Trophoblast cell (in vitro differentiated cells and primary cell): ENCODE data around the gene VOPP1. TPM values are rescaled to one million over a fixed set of nuclear protein-coding genes. Genes with fewer than 3 reads are reported as not detected.
"Not testable (repeated sequence)": the region's sequence is repeated elsewhere in the genome, so short reads cannot be mapped to it uniquely, and the experiment has no call there.

ENCODE experiments used
- DNase-seq, 2 donors: peaks; one replicate each; pipeline ENCODE4 v3.0.0-alpha.2; 2016
- H2AFZ ChIP-seq: 2 replicates; pipeline ENCODE4 v1.6.1; 2013; ENCODE audit warnings: low read length, moderate library complexity, mild to moderate bottlenecking; ENCODE audit not compliant: insufficient read depth, poor library complexity
- H2AK5ac ChIP-seq: 2 replicates; pipeline ENCODE4 v1.6.1; 2013; ENCODE audit warnings: mild to moderate bottlenecking, low read length
- H2BK120ac ChIP-seq: 2 replicates; pipeline ENCODE4 v1.6.1; 2013; ENCODE audit warnings: low read length, mild to moderate bottlenecking, moderate library complexity; ENCODE audit not compliant: insufficient read depth, poor library complexity
- H2BK12ac ChIP-seq: 2 replicates; pipeline ENCODE4 v1.6.1; 2013; ENCODE audit warnings: mild to moderate bottlenecking, low read length, moderate library complexity
- H2BK5ac ChIP-seq: 2 replicates; pipeline ENCODE4 v1.6.1; 2013; ENCODE audit warnings: low read length, low read depth, moderate library complexity, mild to moderate bottlenecking; ENCODE audit not compliant: poor library complexity
- H3K14ac ChIP-seq: 2 replicates; pipeline ENCODE4 v1.6.1; 2013; ENCODE audit warnings: mild to moderate bottlenecking, low read length
- H3K18ac ChIP-seq: 2 replicates; pipeline ENCODE4 v1.6.1; 2013; ENCODE audit warnings: mild to moderate bottlenecking, low read length
- H3K23ac ChIP-seq: 2 replicates; pipeline ENCODE4 v1.6.1; 2013; ENCODE audit warnings: low read length
- H3K27ac ChIP-seq: 2 replicates; pipeline ENCODE4 v1.5.1; 2013; ENCODE audit warnings: low read depth, mild to moderate bottlenecking, inconsistent platforms, low read length, moderate library complexity
- H3K27me3 ChIP-seq: 2 replicates; pipeline ENCODE4 v1.6.1; 2013; ENCODE audit warnings: inconsistent platforms, mild to moderate bottlenecking, low read length, moderate library complexity; ENCODE audit not compliant: insufficient read depth
- H3K36me3 ChIP-seq, 2 experiments: 1 replicate in 1 of 2; 2 replicates in 1 of 2; pipeline ENCODE4 v1.6.1; 2013; ENCODE audit warnings: low read length in 2 of 2, mild to moderate bottlenecking in 2 of 2, moderate library complexity in 1 of 2; ENCODE audit not compliant: insufficient read depth in 2 of 2, control insufficient read depth in 1 of 2
- H3K4ac ChIP-seq: 2 replicates; pipeline ENCODE4 v1.6.1; 2013; ENCODE audit warnings: low read depth, mild to moderate bottlenecking, low read length, moderate library complexity
- H3K4me1 ChIP-seq, 2 experiments: 1 replicate in 1 of 2; 2 replicates in 1 of 2; pipeline ENCODE4 v1.6.1; 2013; ENCODE audit warnings: low read length in 2 of 2, mild to moderate bottlenecking in 2 of 2, moderate library complexity in 1 of 2; ENCODE audit not compliant: insufficient read depth in 2 of 2, control insufficient read depth in 1 of 2
- H3K4me2 ChIP-seq: 2 replicates; pipeline ENCODE4 v1.6.1; 2013; ENCODE audit warnings: inconsistent platforms, mild to moderate bottlenecking, low read length, moderate library complexity
- H3K4me3 ChIP-seq: 2 replicates; pipeline ENCODE4 v1.5.1; 2013; ENCODE audit warnings: mild to moderate bottlenecking, low read depth, low read length, inconsistent platforms
- H3K79me1 ChIP-seq: one replicate; pipeline ENCODE4 v1.6.1; 2013; ENCODE audit warnings: low read length
- H3K79me2 ChIP-seq: 2 replicates; pipeline ENCODE4 v1.6.1; 2013; ENCODE audit warnings: low read length, mild to moderate bottlenecking; ENCODE audit not compliant: control insufficient read depth, insufficient read depth, poor library complexity
- H3K9ac ChIP-seq: 2 replicates; pipeline ENCODE4 v1.6.1; 2013; ENCODE audit warnings: mild to moderate bottlenecking, low read length
- H3K9me3 ChIP-seq: 2 replicates; pipeline ENCODE4 v1.6.1; 2013; ENCODE audit warnings: low read depth, mild to moderate bottlenecking, control low read depth, inconsistent platforms, low read length; ENCODE audit not compliant: insufficient read depth
- H4K12ac ChIP-seq: 2 replicates; pipeline ENCODE4 v1.6.1; 2013; ENCODE audit warnings: low read depth, mild to moderate bottlenecking, low read length, moderate library complexity
- H4K8ac ChIP-seq: 2 replicates; pipeline ENCODE4 v1.6.1; 2013; ENCODE audit warnings: low read depth, mild to moderate bottlenecking, low read length, moderate library complexity
- H4K91ac ChIP-seq: one replicate; pipeline ENCODE4 v1.6.1; 2013; ENCODE audit warnings: low read depth, mild to moderate bottlenecking, low read length, moderate library complexity
- WGBS: extraction: QIAGEN DNeasy Blood & Tissue Kit; methylation state at CpG from one replicate; pipeline ENCODE4 v1.1.7; 2013; ENCODE audit warnings: missing lambda C conversion rate; ENCODE audit not compliant: insufficient read length, insufficient coverage; ENCODE audit errors: extremely low coverage; 5-methylcytosine and 5-hydroxymethylcytosine counted together
- polyA plus RNA-seq: library from polyadenylated mRNA; stranded (reverse); fragments of 200-250 nt; gene quantifications from 2 replicates; pipeline ENCODE4 v1.2.3, GENCODE V29; 2013

The VOPP1 gene, protein sequence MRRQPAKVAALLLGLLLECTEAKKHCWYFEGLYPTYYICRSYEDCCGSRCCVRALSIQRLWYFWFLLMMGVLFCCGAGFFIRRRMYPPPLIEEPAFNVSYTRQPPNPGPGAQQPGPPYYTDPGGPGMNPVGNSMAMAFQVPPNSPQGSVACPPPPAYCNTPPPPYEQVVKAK
- 17.6 and 18.5 TPM in 2 replicates for polyA plus RNA-seq

- no CpG with 5 or more reads among the region's 77 CpGs for WGBS
- Histone ChIP-seq H3K18ac (peak within 1 kb of the TSS; percentile 74), H4K12ac (peak within 1 kb of the TSS; percentile 77), H4K8ac (peak within 1 kb of the TSS; percentile 68), H2BK5ac (peak within 1 kb of the TSS; percentile 45), H3K4me2 (peak within 1 kb of the TSS; percentile 69), H3K4me1 (peaks cover 9 to 15% of the 10 kb centered on the region in 2 experiments), H3K27ac (no peak within 1 kb of the TSS), H2AFZ (peak within 1 kb of the TSS; percentile 80), H3K4me3 (peak within 1 kb of the TSS; percentile 94), H3K79me1 (peaks cover 11% of the 10 kb centered on the region), H2BK12ac (peak within 1 kb of the TSS; percentile 42), H3K36me3 (no peaks in the 10 kb centered on the region), H3K23ac (no peak within 1 kb of the TSS), H3K4ac (peak within 1 kb of the TSS; percentile 15), H2BK120ac (peak within 1 kb of the TSS; percentile 78), H3K9ac (peak within 1 kb of the TSS; percentile 77), H4K91ac (peak within 1 kb of the TSS; percentile 94), H3K14ac (peak within 1 kb of the TSS; percentile 68), H3K9me3 (no peaks in the 10 kb centered on the region), H2AK5ac (no peak within 1 kb of the TSS), H3K79me2 (peaks cover 4% of the 10 kb centered on the region), H3K27me3 (no peaks in the 10 kb centered on the region)
- DNase-seq: peak; percentile 20 to 72
Observed at GRCh38 chr7:55572378-55573233, at the start of gene VOPP1. Gene VOPP1, minus strand, starts transcription at chr7:55572502. Its CDS starts 178 bp downstream, at chr7:55572324.

GRCh38 chr7:55618913-55619312 lies 46.6 kb upstream of the VOPP1 start:
- H2BK5ac ChIP-seq: no peak overlapping the region
- no peak overlapping the region for H2AFZ ChIP-seq
- H4K12ac ChIP-seq: no peak overlapping the region
- H3K23ac ChIP-seq: no peak overlapping the region
- H3K36me3 ChIP-seq: no peaks in the 10 kb centered on the region
- H3K4me3 ChIP-seq: no peak overlapping the region
- peaks cover 6% of the 10 kb centered on the region for H3K9me3 ChIP-seq
- H2AK5ac ChIP-seq: no peak overlapping the region
- H3K27me3 ChIP-seq: no peaks in the 10 kb centered on the region
- H3K4me2 ChIP-seq: no peak overlapping the region
- H2BK120ac ChIP-seq: no peak overlapping the region
- H3K79me2 ChIP-seq: no peaks in the 10 kb centered on the region
- no peak overlapping the region for H4K8ac ChIP-seq
- H4K91ac ChIP-seq: no peak overlapping the region
- DNase-seq: no peak
- no peaks in the 10 kb centered on the region for H3K4me1 ChIP-seq
- no peak overlapping the region for H3K18ac ChIP-seq
- no peak overlapping the region for H3K14ac ChIP-seq
- H3K4ac ChIP-seq: no peak overlapping the region
- WGBS: no CpG with 5 or more reads among the region's 3 CpGs
- H2BK12ac ChIP-seq: no peak overlapping the region
- H3K79me1 ChIP-seq: no peaks in the 10 kb centered on the region
- H3K9ac ChIP-seq: no peak overlapping the region
- H3K27ac ChIP-seq: no peak overlapping the region

- H3K27ac ChIP-seq, H3K27me3 ChIP-seq, H2AK5ac ChIP-seq, H2AFZ ChIP-seq, H2BK5ac ChIP-seq, H3K4ac ChIP-seq, H3K14ac ChIP-seq, H3K4me3 ChIP-seq, H3K23ac ChIP-seq, H3K18ac ChIP-seq, H3K79me1 ChIP-seq, H3K4me2 ChIP-seq, H3K36me3 ChIP-seq, H3K79me2 ChIP-seq, H4K12ac ChIP-seq, H2BK120ac ChIP-seq, H3K9me3 ChIP-seq, H4K8ac ChIP-seq, H2BK12ac ChIP-seq, H3K4me1 ChIP-seq, DNase-seq, H4K91ac ChIP-seq, H3K9ac ChIP-seq: not testable (repeated sequence)
- WGBS: no CpG with 5 or more reads among the region's 2 CpGs
Observed at GRCh38 chr7:55614365-55615064, 42.2 kb upstream of the VOPP1 start.

- not testable (repeated sequence) for DNase-seq, H3K9me3 ChIP-seq, H3K79me1 ChIP-seq, H2BK5ac ChIP-seq, H3K27ac ChIP-seq, H2BK12ac ChIP-seq, H3K14ac ChIP-seq, H4K12ac ChIP-seq, H2AK5ac ChIP-seq, H3K79me2 ChIP-seq, H3K9ac ChIP-seq, H3K4ac ChIP-seq, H4K91ac ChIP-seq, H3K4me2 ChIP-seq, H3K23ac ChIP-seq, H3K36me3 ChIP-seq, H3K4me1 ChIP-seq, H3K27me3 ChIP-seq, H2BK120ac ChIP-seq, H2AFZ ChIP-seq, H3K18ac ChIP-seq, H4K8ac ChIP-seq, H3K4me3 ChIP-seq
- WGBS: no CpG with 5 or more reads among the region's 1 CpG
Observed at GRCh38 chr7:55609726-55610125, 37.4 kb upstream of the VOPP1 start.
